Stomach (tissue), 9 donors: ENCODE measurements around the gene SESTD1. TPM values are rescaled to one million over a fixed set of nuclear protein-coding genes. Genes with fewer than 3 reads are reported as not detected.

Experiments
- DNase-seq, 2 donors: peaks; one replicate each; pipeline versions ENCODE4 v3.0.0 to v3.0.0-alpha.2; 2013 to 2019
- H3K27ac ChIP-seq, 5 donors: fragments of 200-600 bp in 4 of 5; sonication (generic) in 4 of 5; one replicate each; pipeline ENCODE4 v1.5.1; 2013 to 2019; ENCODE audit warnings: mild to moderate bottlenecking in 1 of 5, moderate library complexity in 1 of 5
- H3K27me3 ChIP-seq, 3 donors: fragments of 200-600 bp; sonication (generic); one replicate each; pipeline ENCODE4 v1.5.1; 2017 to 2019; ENCODE audit warnings: mixed run types in 1 of 3
- H3K36me3 ChIP-seq, 4 donors: fragments of 200-600 bp; sonication (generic); 1 replicate in 3 of 4; 2 replicates in 1 of 4; pipeline ENCODE4 v1.5.1; 2016 to 2019
- H3K4me1 ChIP-seq, 4 donors: fragments of 200-600 bp; sonication (generic); one replicate each; pipeline ENCODE4 v1.5.1; 2016 to 2019
- H3K4me3 ChIP-seq, 4 donors: fragments of 200-600 bp; sonication (generic) in 3 of 4; one replicate each; pipeline ENCODE4 v1.5.1; 2016 to 2019; ENCODE audit warnings: mild to moderate bottlenecking in 1 of 4
- H3K9me3 ChIP-seq, 4 donors: fragments of 200-600 bp; sonication (generic); one replicate each; pipeline ENCODE4 v1.5.1; 2016 to 2019
- CTCF ChIP-seq, 7 experiments: fragments of 450-650 bp in 4 of 7; fragments of 200-600 bp in 3 of 7; sonication (generic) in 3 of 7; IDR thresholded peaks; one replicate each; pipeline ENCODE4 v1.5.1; 2016 to 2019; ENCODE audit warnings: antibody characterized with exemption in 7 of 7, control low read depth in 2 of 7, mild to moderate bottlenecking in 1 of 7
- EP300 ChIP-seq: sonication (generic); formaldehyde crosslinking; IDR thresholded peaks from one replicate; pipeline ENCODE4 v1.6.1; 2017; ENCODE audit warnings: antibody characterized with exemption
- POLR2A ChIP-seq, 4 donors: fragments of 450-650 bp; IDR thresholded peaks; one replicate each; pipeline ENCODE4 v1.6.1; 2016; ENCODE audit warnings: antibody characterized with exemption in 4 of 4, control low read depth in 2 of 4, mild to moderate bottlenecking in 1 of 4, moderate library complexity in 1 of 4
- POLR2AphosphoS5 ChIP-seq, 3 donors: sonication (generic); formaldehyde crosslinking; IDR thresholded peaks; one replicate each; pipeline ENCODE4 v1.6.1; 2016; ENCODE audit warnings: antibody characterized with exemption in 3 of 3
- WGBS, 5 donors: extraction: QIAGEN DNeasy Blood & Tissue Kit in 3 of 5; methylation state at CpG; one replicate each; pipeline versions ENCODE4 v1.1.5 to v1.1.7; 2013 to 2018; 5-methylcytosine and 5-hydroxymethylcytosine counted together
- intact Hi-C: fragments of 100-400 bp; cut with DNase I; formaldehyde crosslinking; loops from one replicate; pipeline ENCODE4 v1.15.1; 2023; ENCODE audit warnings: low total_unique reads
- polyA plus RNA-seq, 3 donors: library from polyadenylated mRNA; stranded (reverse); fragments of 200-250 nt; gene quantifications; one replicate each; pipeline ENCODE4 v1.2.3, GENCODE V29; 2013
- total RNA-seq, 5 donors: library from RNA; depleted of rRNA; stranded (reverse); fragments of >200 nt; gene quantifications; one replicate each; pipeline versions ENCODE4 v1.1.0 to v1.2.3, GENCODE V29; 2014 to 2016
- donor health status: healthy with polysubstance abuse.
- donor health status: Bipolar disorder and iron deficiency.
- donor health status: healthy.

Gene SESTD1
- total and polyA plus RNA-seq, 8 donors: 7.4 to 159 (median 26.2) TPM

- peaks cover 0 to 5% (median 0%) of the 10 kb centered on the region in 4 donors for H3K36me3 ChIP-seq
- 7 to 17% (median 15%) methylated on average over 1 of the region's 1 CpG for WGBS, 5 donors
- H3K4me3 ChIP-seq: no peak overlapping the region
- TF ChIP-seq CTCF (IDR thresholded peaks at IDR 0.05) (no peak), EP300 (no peak), POLR2A (IDR thresholded peaks at IDR 0.05) (no peak), POLR2AphosphoS5 (IDR thresholded peaks at IDR 0.05) (no peak)
- intact Hi-C loops: no loop called here
- no peak for DNase-seq
- H3K9me3 ChIP-seq: peaks cover 0 to 7% (median 0%) of the 10 kb centered on the region in 4 donors
- no peaks in the 10 kb centered on the region for H3K27me3 ChIP-seq
- H3K4me1 ChIP-seq: peaks cover 0 to 55% (median 13%) of the 10 kb centered on the region in 4 donors
- no peak overlapping the region for H3K27ac ChIP-seq
These were observed 11.4 kb downstream of the SESTD1 start for GRCh38 chr2:179253226-179253625.

GRCh38 chr2:179252423-179252822, 12.2 kb downstream of the SESTD1 start:
- intact Hi-C loops: no loop called here
- no peak overlapping the region for H3K27ac ChIP-seq
- WGBS, 5 donors: 63 to 75% (median 70%) methylated on average over 2 of the region's 2 CpGs
- H3K9me3 ChIP-seq: peaks cover 0 to 7% (median 0%) of the 10 kb centered on the region in 4 donors
- H3K27me3 ChIP-seq: no peaks in the 10 kb centered on the region
- H3K4me3 ChIP-seq: no peak overlapping the region
- TF ChIP-seq POLR2A (IDR thresholded peaks at IDR 0.05): no peak
- no peak for TF ChIP-seq EP300
- TF ChIP-seq POLR2AphosphoS5 (IDR thresholded peaks at IDR 0.05): no peak
- no peak for TF ChIP-seq CTCF (IDR thresholded peaks at IDR 0.05)
- DNase-seq: no peak
- peaks cover 0 to 53% (median 14%) of the 10 kb centered on the region in 4 donors for H3K4me1 ChIP-seq
- peaks cover 0 to 5% (median 0%) of the 10 kb centered on the region in 4 donors for H3K36me3 ChIP-seq

- H3K9me3 ChIP-seq: peaks cover 0 to 7% (median 0%) of the 10 kb centered on the region in 4 donors
- no peak for DNase-seq
- H3K4me1 ChIP-seq: peaks cover 0 to 56% (median 17%) of the 10 kb centered on the region in 4 donors
- no peak overlapping the region for H3K27ac ChIP-seq
- no peaks in the 10 kb centered on the region for H3K27me3 ChIP-seq
- H3K36me3 ChIP-seq: peaks cover 0 to 5% (median 0%) of the 10 kb centered on the region in 4 donors
- intact Hi-C loops: no loop called here
- no peak overlapping the region for H3K4me3 ChIP-seq
- TF ChIP-seq CTCF (IDR thresholded peaks at IDR 0.05) (no peak), EP300 (no peak), POLR2AphosphoS5 (IDR thresholded peaks at IDR 0.05) (no peak)
These were observed 12.8 kb downstream of the SESTD1 start for GRCh38 chr2:179251870-179252269.

- Histone ChIP-seq H3K27me3 (no peaks in the 10 kb centered on the region), H3K4me1 (peaks cover 0 to 56% (median 17%) of the 10 kb centered on the region in 4 donors), H3K36me3 (no peaks in the 10 kb centered on the region), H3K9me3 (peaks cover 0 to 2% (median 0%) of the 10 kb centered on the region in 4 donors), H3K27ac (no peak overlapping the region), H3K4me3 (no peak overlapping the region)
- TF ChIP-seq POLR2A (IDR thresholded peaks at IDR 0.05): no peak
- TF ChIP-seq EP300: no peak
- TF ChIP-seq POLR2AphosphoS5 (IDR thresholded peaks at IDR 0.05): no peak
- TF ChIP-seq CTCF (IDR thresholded peaks at IDR 0.05): no peak
- WGBS, 5 donors: 48 to 89% (median 84%) methylated on average over 1 of the region's 1 CpG
- intact Hi-C loops: no loop called here
- no peak for DNase-seq
These were observed 13.7 kb downstream of the SESTD1 start for GRCh38 chr2:179250848-179251504.
